ENCODE results near the gene PON2. TPM values are rescaled to one million over a fixed set of nuclear protein-coding genes. Genes with fewer than 3 reads are reported as not detected.

PON2 gene
- total and polyA plus RNA-seq, 2 donors (not counting 1 experiment from before 2014, with no cell fraction given) = 7.5 to 8.3 TPM

DNA sequence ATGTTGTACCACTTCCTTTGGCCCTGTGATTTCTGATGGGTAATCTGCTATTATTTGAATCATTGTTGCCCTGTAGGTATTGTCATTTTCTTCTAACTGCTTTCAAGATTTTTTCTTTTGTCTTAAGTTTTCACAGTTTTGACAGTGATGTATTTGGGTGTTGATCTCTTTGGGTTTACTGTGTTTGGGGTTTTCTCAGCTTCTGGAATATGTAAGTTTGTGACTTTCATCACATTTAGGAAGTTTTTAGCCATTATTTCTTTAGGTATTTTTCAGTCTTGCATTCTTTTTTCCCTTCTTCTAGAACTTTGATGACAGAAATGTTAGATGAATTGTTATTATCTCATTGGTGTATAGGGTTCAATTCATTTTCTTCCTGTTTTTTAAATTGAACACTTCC lies 23.1 kb upstream of the PON2 start:
- Mint-ChIP-seq H3K4me3 (no peak overlapping the region), H3K4me1 (peaks cover 7% of the 10 kb centered on the region), H3K27me3 (peaks cover 51% of the 10 kb centered on the region), H3K27ac (no peak overlapping the region), H3K9me3 (ENCODE audit: insufficient read depth) (peaks cover 6% of the 10 kb centered on the region)
- no peak overlapping the region for H3K4me3 ChIP-seq (ENCODE audit: control extremely low read depth in 1 of 5, extremely low read depth in 1 of 5, insufficient read depth in 1 of 5, low read depth in 2 of 5, low read length in 4 of 5)
- H2AFZ ChIP-seq (ENCODE audit: insufficient read depth, low read depth, low read length, poor library complexity, severe bottlenecking) = no peak overlapping the region
- no peak overlapping the region for H3K4me2 ChIP-seq (replicated peaks; ENCODE audit: low read depth, low read length, poor library complexity, severe bottlenecking)
- H3K9ac ChIP-seq (ENCODE audit: low read length) = no peak overlapping the region
- no peaks in the 10 kb centered on the region for H3K79me2 ChIP-seq (ENCODE audit: control insufficient read depth, insufficient read depth, low read length)
- intact Hi-C loops (cut with micrococcal nuclease) = no loop called here
- peaks cover 1 to 8% (median 6%) of the 10 kb centered on the region in 3 donors for H3K9me3 ChIP-seq (ENCODE audit: control extremely low read depth in 1 of 3, control insufficient read depth in 2 of 3, insufficient read depth in 1 of 3, low read length in 2 of 3)
- H3K27ac ChIP-seq (ENCODE audit: low read length in 2 of 2) = no peak overlapping the region
- ATAC-seq (ENCODE audit: low read depth) = no peak
- POLR2A ChIA-PET = no interaction called here
- CTCF ChIA-PET = no interaction called here
- no peak for DNase-seq
- H3K36me3 ChIP-seq (replicated peaks in 1 of 2; ENCODE audit: control extremely low read depth in 1 of 2, control insufficient read depth in 1 of 2, extremely low read depth in 1 of 2, insufficient read depth in 2 of 2, low read length in 1 of 2) = no peaks in the 10 kb centered on the region
- no peak for TF ChIP-seq EZH2 (IDR thresholded peaks at IDR 0.05; ENCODE audit: borderline replicate concordance, insufficient read depth, low read depth, low read length, poor library complexity, severe bottlenecking)
- H3K27me3 ChIP-seq (replicated peaks in 1 of 4; ENCODE audit: control extremely low read depth in 1 of 4, control insufficient read depth in 3 of 4, insufficient read depth in 4 of 4, low read length in 3 of 4) = peaks cover 0 to 3% (median 0%) of the 10 kb centered on the region in 4 experiments
- H3K4me1 ChIP-seq (ENCODE audit: control insufficient read depth in 2 of 2, insufficient read depth in 2 of 2, low read length in 2 of 2) = peaks cover 0 to 5% of the 10 kb centered on the region in 2 donors
- H4K20me1 ChIP-seq (ENCODE audit: control insufficient read depth, insufficient read depth, low read length, poor library complexity, severe bottlenecking) = no peaks in the 10 kb centered on the region

DNA sequence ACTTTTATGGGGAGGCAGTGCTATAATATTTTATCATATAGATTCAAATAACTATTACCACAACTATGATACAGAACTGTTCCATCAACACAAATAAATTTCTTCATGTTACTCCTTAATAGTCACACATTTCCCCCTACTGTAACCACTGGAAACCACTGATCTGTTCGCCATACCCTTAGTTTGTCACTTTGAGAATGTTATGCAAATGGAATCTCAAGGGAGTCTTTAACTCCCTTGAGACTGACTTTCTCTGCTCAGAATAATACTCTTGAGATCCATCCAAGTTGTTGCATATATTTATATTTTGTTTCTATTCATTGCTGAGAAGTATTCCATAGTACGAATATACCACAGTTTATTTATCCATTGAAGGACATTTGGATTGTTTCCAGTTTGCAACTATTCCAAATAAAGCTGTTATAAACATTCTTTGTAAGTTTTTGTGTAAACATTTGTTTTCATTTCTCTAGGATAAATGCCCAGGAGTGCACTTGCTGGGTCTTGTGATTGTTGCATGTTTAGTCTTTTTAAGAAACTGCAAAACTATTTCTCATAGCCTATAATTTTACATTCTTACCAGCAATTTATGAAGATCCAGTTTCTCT lies 19.7 kb upstream of the PON2 start:
- H3K27me3 ChIP-seq (replicated peaks in 1 of 4; ENCODE audit: control extremely low read depth in 1 of 4, control insufficient read depth in 3 of 4, insufficient read depth in 4 of 4, low read length in 3 of 4) = peaks cover 0 to 3% (median 0%) of the 10 kb centered on the region in 4 experiments
- Mint-ChIP-seq H3K4me3 (no peak overlapping the region), H3K4me1 (peaks cover 7% of the 10 kb centered on the region), H3K27me3 (peaks cover 44% of the 10 kb centered on the region), H3K27ac (peak overlapping the region; percentile 33), H3K9me3 (ENCODE audit: insufficient read depth) (peaks cover 3% of the 10 kb centered on the region)
- H3K4me1 ChIP-seq (ENCODE audit: control insufficient read depth in 2 of 2, insufficient read depth in 2 of 2, low read length in 2 of 2) = peaks cover 0 to 5% of the 10 kb centered on the region in 2 donors
- H3K36me3 ChIP-seq (replicated peaks in 1 of 2; ENCODE audit: control extremely low read depth in 1 of 2, control insufficient read depth in 1 of 2, extremely low read depth in 1 of 2, insufficient read depth in 2 of 2, low read length in 1 of 2) = no peaks in the 10 kb centered on the region
- no peak overlapping the region for H2AFZ ChIP-seq (ENCODE audit: insufficient read depth, low read depth, low read length, poor library complexity, severe bottlenecking)
- H3K9me3 ChIP-seq (ENCODE audit: control extremely low read depth in 1 of 3, control insufficient read depth in 2 of 3, insufficient read depth in 1 of 3, low read length in 2 of 3) = peaks cover 0 to 1% (median 0%) of the 10 kb centered on the region in 3 donors
- POLR2A ChIA-PET = no interaction called here
- no CpG with 5 or more reads among the region's 2 CpGs for WGBS (ENCODE audit: insufficient coverage)
- H3K79me2 ChIP-seq (ENCODE audit: control insufficient read depth, insufficient read depth, low read length) = no peaks in the 10 kb centered on the region
- CTCF ChIA-PET = no interaction called here
- ATAC-seq (ENCODE audit: low read depth) (peak; percentile 63), DNase-seq (peak; percentile 49)
- intact Hi-C loops (cut with micrococcal nuclease) = no loop called here
- H3K27ac ChIP-seq (ENCODE audit: low read length in 2 of 2) = no peak overlapping the region
- H4K20me1 ChIP-seq (ENCODE audit: control insufficient read depth, insufficient read depth, low read length, poor library complexity, severe bottlenecking) = no peaks in the 10 kb centered on the region
- TF ChIP-seq, protein P1, sequence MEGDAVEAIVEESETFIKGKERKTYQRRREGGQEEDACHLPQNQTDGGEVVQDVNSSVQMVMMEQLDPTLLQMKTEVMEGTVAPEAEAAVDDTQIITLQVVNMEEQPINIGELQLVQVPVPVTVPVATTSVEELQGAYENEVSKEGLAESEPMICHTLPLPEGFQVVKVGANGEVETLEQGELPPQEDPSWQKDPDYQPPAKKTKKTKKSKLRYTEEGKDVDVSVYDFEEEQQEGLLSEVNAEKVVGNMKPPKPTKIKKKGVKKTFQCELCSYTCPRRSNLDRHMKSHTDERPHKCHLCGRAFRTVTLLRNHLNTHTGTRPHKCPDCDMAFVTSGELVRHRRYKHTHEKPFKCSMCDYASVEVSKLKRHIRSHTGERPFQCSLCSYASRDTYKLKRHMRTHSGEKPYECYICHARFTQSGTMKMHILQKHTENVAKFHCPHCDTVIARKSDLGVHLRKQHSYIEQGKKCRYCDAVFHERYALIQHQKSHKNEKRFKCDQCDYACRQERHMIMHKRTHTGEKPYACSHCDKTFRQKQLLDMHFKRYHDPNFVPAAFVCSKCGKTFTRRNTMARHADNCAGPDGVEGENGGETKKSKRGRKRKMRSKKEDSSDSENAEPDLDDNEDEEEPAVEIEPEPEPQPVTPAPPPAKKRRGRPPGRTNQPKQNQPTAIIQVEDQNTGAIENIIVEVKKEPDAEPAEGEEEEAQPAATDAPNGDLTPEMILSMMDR (IDR thresholded peaks at IDR 0.05) = no peak
- H3K4me3 ChIP-seq (ENCODE audit: control extremely low read depth in 1 of 5, extremely low read depth in 1 of 5, insufficient read depth in 1 of 5, low read depth in 2 of 5, low read length in 4 of 5) = no peak overlapping the region
- H3K4me2 ChIP-seq (replicated peaks; ENCODE audit: low read depth, low read length, poor library complexity, severe bottlenecking) = no peak overlapping the region
- H3K9ac ChIP-seq (ENCODE audit: low read length) = no peak overlapping the region
